BLaER1 (cell line): ENCODE measurements around the gene SLC22A13.
"Not testable (repeated sequence)": the region's sequence is repeated elsewhere in the genome, so short reads cannot be mapped to it uniquely, and the experiment has no call there.

Experiments
- H3K27ac ChIP-seq: shearing (Covaris generic); formaldehyde crosslinking; 2 replicates; pipeline ENCODE4 v1.8.1; 2022
- H3K27me3 ChIP-seq: shearing (Covaris generic); formaldehyde crosslinking; 2 replicates; pipeline ENCODE4 v1.8.1; 2022
- H3K36me3 ChIP-seq: shearing (Covaris generic); formaldehyde crosslinking; 2 replicates; pipeline ENCODE4 v1.8.1; 2022
- H3K4me1 ChIP-seq: shearing (Covaris generic); formaldehyde crosslinking; 2 replicates; pipeline ENCODE4 v1.8.1; 2022
- H3K4me2 ChIP-seq: shearing (Covaris generic); formaldehyde crosslinking; 2 replicates; pipeline ENCODE4 v1.8.1; 2022
- H3K4me3 ChIP-seq: shearing (Covaris generic); formaldehyde crosslinking; 2 replicates; pipeline ENCODE4 v1.8.1; 2022
- H3K9ac ChIP-seq: shearing (Covaris generic); formaldehyde crosslinking; 2 replicates; pipeline ENCODE4 v1.8.1; 2022
- H3K9me3 ChIP-seq: shearing (Covaris generic); formaldehyde crosslinking; 2 replicates; pipeline ENCODE4 v1.8.1; 2022
- H4K20me1 ChIP-seq: shearing (Covaris generic); formaldehyde crosslinking; 2 replicates; pipeline ENCODE4 v1.8.1; 2022
- Cebpa-rat ChIP-seq: shearing (Covaris generic); IDR thresholded peaks from 2 replicates; pipeline ENCODE4 v1.8.1; 2022

Gene SLC22A13

DNA sequence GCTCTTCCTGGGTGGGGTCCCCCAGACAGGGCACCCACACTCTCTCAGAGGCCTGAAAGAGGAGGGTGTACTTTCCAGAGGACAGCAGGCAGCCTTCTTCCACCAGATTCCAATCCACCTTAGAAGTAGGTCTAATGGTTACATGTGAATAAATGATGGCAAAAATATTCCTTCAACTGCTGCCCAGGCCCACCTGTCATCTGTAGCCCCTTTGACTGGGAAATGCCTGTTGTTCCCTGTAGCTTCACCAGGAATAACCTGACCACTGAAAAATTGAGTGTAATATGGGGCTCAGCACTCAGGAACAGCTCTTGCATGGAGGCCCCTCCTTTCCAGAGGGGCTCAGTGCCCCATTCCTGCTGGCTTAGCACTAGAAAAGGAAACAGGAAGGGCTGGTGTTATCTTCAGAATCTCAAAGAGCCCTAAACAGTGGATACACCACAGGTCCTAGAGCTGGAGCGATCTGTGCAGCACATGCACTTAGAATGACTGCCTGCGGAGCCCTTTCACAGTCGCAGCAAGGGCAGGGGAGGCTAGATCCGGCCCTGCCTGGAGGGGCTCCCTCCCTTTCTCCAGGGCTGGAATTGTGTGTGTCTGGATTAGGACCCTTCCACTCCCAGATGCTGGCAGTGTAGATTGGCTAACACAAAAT lies 48.6 kb downstream of the SLC22A13 start:
- no peak for TF ChIP-seq Cebpa-rat
- H3K9ac ChIP-seq: no peak overlapping the region
- H3K4me3 ChIP-seq: no peak overlapping the region

DNA sequence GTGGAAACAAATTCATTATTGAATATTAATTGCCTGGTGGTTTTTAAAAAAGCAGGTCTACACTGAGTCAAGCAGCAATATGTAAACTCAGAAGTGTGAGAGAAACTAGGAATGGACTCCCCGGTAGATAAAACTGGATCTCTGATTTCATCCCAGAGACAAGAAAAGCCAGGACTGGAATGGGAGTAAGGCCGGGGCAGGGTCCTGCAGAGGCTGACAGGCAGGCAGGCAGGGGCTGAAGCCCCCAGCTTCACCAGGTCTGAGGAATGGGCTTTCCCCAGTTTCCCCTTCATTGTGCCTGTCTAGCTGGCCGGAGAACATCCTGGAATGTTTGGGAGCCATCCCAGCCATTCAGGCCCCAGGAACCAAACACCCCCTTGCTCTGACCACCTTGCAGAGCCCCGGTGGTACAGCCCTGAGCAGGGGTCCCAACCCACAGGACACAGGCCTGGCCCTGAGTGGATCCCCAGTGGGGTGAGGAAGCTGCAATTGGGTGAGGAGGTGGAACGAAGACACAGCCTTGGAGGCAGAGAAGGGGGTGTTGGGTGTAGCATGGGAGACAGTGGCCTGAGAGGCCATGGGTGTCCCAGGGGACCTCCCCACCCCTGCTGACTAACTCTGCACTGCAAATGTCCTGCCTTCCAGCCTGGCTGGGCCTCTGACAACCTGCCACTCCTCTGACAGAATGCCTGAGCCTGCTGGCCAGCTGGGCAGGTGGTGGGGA lies 49.3 kb downstream of the SLC22A13 start:
- no peak for TF ChIP-seq Cebpa-rat
- no peaks in the 10 kb centered on the region for H3K36me3 ChIP-seq

More for the DNA sequence above, 48.6 kb downstream of the SLC22A13 start:
- no peaks in the 10 kb centered on the region for H3K9me3 ChIP-seq
- no peaks in the 10 kb centered on the region for H3K4me1 ChIP-seq
- no peaks in the 10 kb centered on the region for H3K36me3 ChIP-seq
- no peak overlapping the region for H3K4me2 ChIP-seq
- no peak overlapping the region for H3K27ac ChIP-seq
- no peaks in the 10 kb centered on the region for H4K20me1 ChIP-seq
- H3K27me3 ChIP-seq: no peaks in the 10 kb centered on the region

DNA sequence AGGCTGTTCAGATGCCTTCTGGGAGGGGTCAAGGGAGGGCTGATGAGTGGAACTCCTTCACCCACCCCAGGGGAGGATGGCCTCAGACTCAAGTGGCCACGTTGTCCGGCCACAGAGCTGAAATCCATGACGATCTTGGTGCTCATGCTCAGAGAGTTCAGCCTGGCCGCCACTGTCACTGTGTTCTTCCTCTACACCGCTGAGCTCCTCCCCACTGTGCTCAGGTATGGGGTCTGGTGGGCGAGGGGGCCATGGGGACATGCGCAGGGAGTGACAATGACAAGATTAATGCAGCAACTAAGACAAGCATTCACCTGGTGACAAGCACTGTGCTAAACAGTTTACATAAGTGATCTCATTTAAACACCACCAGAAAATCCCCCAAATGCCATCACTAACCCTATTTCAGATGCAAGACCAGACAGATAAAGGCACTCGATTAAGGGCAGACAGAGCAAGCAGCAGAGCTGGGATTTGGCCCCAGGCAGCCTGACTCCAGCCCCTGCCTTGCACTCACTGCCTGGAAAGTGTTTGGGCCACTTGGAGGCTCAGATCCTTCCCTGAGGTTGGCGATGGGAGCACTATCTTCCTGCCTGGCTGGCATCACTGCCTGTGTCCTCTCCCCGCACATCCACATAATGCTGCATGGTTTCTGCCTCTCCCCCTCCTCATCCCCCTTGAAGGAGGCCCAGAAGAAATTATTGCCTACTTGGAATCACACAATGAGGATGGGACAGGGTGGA lies 50.0 kb downstream of the SLC22A13 start:
- Histone ChIP-seq H3K27ac (no peak overlapping the region), H3K27me3 (no peaks in the 10 kb centered on the region), H3K9me3 (no peaks in the 10 kb centered on the region), H4K20me1 (no peaks in the 10 kb centered on the region), H3K36me3 (no peaks in the 10 kb centered on the region), H3K9ac (no peak overlapping the region), H3K4me1 (no peaks in the 10 kb centered on the region), H3K4me2 (no peak overlapping the region), H3K4me3 (no peak overlapping the region)
- no peak for TF ChIP-seq Cebpa-rat

More for the DNA sequence above, 49.3 kb downstream of the SLC22A13 start:
- Histone ChIP-seq H3K4me1 (no peaks in the 10 kb centered on the region), H3K9me3 (no peaks in the 10 kb centered on the region), H3K4me2 (no peak overlapping the region), H3K9ac (no peak overlapping the region), H4K20me1 (no peaks in the 10 kb centered on the region), H3K4me3 (no peak overlapping the region), H3K27ac (no peak overlapping the region), H3K27me3 (no peaks in the 10 kb centered on the region)

DNA sequence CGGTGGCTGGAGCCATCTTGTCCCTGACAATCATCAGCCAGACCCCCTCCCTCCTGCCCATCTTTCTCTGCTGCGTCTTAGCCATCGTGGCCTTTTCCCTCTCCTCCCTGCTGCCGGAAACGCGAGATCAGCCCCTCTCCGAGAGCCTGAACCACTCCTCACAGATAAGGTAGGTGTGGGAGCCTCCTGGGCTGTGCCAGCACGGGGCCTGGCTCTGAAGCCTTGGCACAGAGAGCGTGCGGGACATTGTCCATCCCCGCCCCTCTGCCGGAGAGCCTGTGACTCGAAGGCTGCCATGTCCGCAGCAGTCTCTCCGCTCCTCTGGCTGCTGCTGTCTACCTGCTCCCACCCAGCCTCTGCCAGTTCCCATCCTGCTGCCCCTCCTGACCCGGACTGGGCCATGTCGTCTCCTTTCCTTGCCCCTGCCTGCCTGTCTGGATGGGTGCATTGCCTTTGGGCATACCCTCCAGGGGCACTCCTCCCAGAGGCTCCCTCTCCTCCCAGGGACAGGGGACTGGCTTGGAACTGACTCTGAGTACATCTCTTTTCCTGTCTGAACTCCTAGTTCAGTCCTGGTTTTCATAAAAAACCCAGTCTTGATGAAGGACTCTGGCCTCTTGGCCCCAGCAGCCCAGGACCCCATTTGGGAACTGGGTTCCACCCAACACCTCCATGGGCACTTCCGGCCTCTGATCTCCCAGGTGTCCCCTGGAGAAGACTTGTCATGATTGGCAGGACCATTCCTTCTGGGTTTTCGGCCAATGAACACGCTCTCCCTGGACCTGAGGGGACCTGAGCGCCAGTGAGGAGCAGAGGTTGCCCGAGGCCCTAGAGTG lies 51.0 kb downstream of the SLC22A13 start:
- no peak for TF ChIP-seq Cebpa-rat
- Histone ChIP-seq H3K36me3 (no peaks in the 10 kb centered on the region), H3K27ac (no peak overlapping the region), H3K4me3 (no peak overlapping the region), H3K4me2 (no peak overlapping the region), H3K9me3 (no peaks in the 10 kb centered on the region), H3K9ac (no peak overlapping the region), H3K4me1 (no peaks in the 10 kb centered on the region), H4K20me1 (no peaks in the 10 kb centered on the region), H3K27me3 (no peaks in the 10 kb centered on the region)

DNA sequence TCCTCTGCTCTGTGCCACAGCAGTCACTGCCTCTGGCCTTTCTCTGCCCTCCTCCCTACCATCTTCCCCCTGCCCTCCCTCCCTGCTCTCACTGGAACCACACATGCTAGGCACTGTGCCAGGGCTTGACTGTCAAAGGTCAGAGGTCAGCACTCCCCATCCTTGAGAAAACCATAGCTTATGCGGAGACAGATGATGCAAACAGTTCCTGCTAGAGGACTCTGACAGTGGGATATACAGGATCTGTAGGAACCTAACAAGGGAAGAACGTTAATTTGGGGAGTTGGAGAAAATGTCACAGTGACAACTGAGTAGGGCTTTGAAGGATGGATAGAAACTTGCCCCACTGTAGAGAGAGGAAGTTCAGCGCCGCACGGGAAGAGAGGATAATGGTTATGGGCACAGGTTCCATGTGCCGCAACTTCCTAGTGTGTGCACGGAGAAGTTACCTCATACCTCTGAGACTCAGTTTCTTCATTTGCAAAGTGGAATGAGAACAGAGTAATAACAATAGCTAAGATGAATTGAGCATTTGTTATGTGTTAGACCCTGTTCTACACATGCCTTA lies 51.7 kb downstream of the SLC22A13 start:
- Histone ChIP-seq H3K9me3 (no peaks in the 10 kb centered on the region), H3K4me1 (no peaks in the 10 kb centered on the region), H3K27me3 (no peaks in the 10 kb centered on the region), H3K4me3 (no peak overlapping the region), H3K9ac (no peak overlapping the region), H3K36me3 (no peaks in the 10 kb centered on the region), H4K20me1 (no peaks in the 10 kb centered on the region), H3K4me2 (no peak overlapping the region), H3K27ac (no peak overlapping the region)
- TF ChIP-seq Cebpa-rat: no peak

DNA sequence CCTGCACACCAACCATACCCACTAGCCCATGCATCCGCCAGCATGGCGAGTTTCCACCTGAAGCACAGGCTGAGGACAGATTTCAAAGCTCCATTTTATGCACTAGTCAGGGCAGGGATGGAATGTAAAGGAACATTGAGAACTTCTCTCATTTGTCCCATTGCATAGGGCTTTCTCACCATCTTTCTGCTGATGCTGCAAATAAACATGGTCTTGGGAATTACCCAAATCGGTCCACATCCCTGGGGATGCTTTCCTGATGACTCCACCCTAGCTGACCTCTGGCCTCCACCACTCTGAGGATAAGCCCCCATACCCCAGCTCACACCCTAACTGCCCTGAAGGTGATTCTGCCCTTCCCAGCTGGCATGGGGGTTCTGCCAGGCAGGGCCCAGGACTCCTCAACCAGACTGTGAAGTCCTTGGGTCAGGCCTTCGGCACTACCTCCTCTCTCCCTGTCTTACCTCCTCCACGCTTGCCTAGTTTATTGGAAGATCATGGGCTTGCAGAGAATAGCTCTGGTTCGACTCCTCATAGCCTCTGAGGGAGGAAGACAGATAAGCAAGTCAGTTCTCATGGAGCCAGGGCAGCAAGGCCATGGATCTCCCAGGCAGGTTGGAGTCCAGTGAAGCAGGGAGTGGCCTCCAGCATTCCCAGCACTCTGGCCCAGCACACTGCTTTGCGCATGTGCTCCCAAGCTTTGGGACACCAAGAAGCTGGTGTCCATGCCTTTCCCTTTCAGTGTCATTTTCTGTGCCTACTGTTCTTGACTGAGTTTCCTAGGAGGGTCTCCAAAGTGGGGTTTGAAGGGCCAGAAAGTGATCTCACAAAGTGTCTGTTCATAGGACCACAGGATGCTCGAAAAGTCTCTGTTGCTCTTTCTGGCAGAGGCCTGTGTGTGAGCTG lies 53.4 kb downstream of the SLC22A13 start:
- Histone ChIP-seq H3K27ac (no peak overlapping the region), H3K4me2 (no peak overlapping the region), H3K4me1 (no peaks in the 10 kb centered on the region), H3K27me3 (no peaks in the 10 kb centered on the region), H4K20me1 (no peaks in the 10 kb centered on the region), H3K4me3 (no peak overlapping the region), H3K9ac (no peak overlapping the region), H3K9me3 (no peaks in the 10 kb centered on the region), H3K36me3 (no peaks in the 10 kb centered on the region)
- TF ChIP-seq Cebpa-rat: no peak

GRCh38 chr3:38320638-38321037 lies 55.0 kb downstream of the SLC22A13 start:
- not testable (repeated sequence) for H3K36me3 ChIP-seq, H3K27me3 ChIP-seq, H3K4me1 ChIP-seq, H4K20me1 ChIP-seq, H3K4me2 ChIP-seq, H3K27ac ChIP-seq, H3K9ac ChIP-seq, H3K4me3 ChIP-seq, H3K9me3 ChIP-seq

DNA sequence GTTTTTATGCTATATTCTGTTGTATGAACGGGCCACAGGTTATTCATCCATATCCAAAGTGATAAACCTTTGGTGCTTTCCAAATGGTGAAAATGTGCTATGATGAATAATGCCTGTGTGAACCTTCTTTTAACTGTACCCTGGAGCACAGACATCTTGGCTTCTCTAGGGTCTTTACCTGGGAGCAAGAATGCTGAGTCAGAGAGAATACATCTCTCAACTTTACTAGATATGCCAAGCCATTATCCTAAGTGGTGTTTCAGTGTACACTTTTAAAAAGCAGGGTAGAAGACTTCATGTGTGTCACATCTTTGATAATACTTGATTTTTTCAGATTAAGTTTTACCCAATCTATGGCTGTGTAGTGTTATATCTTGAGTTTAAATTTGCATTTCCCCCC lies 57.4 kb downstream of the SLC22A13 start:
- H3K4me3 ChIP-seq: no peak overlapping the region
- H3K4me1 ChIP-seq: no peaks in the 10 kb centered on the region
- no peaks in the 10 kb centered on the region for H4K20me1 ChIP-seq
- no peaks in the 10 kb centered on the region for H3K36me3 ChIP-seq
- no peak overlapping the region for H3K27ac ChIP-seq
- no peaks in the 10 kb centered on the region; the same call in 1 of the 2 replicates for H3K27me3 ChIP-seq
- no peak for TF ChIP-seq Cebpa-rat
- no peak overlapping the region for H3K9ac ChIP-seq
- H3K9me3 ChIP-seq: peaks cover 7% of the 10 kb centered on the region; the same call in 1 of the 2 replicates
- H3K4me2 ChIP-seq: no peak overlapping the region
